Ishikawa (cell line): Measurements from ENCODE around the gene CEP78.

ENCODE experiments used
- CEBPB ChIP-seq: IDR thresholded peaks from 2 replicates; pipeline ENCODE4 v1.6.1; 2012
- CREB1 ChIP-seq: IDR thresholded peaks from 2 replicates; pipeline ENCODE4 v1.6.1; 2012; ENCODE audit warnings: low read depth
- EGR1 ChIP-seq: IDR thresholded peaks from 2 replicates; pipeline ENCODE4 v1.6.1; 2012
- EP300 ChIP-seq: IDR thresholded peaks from 2 replicates; pipeline ENCODE4 v1.6.1; 2012; ENCODE audit warnings: borderline replicate concordance
- FOXM1 ChIP-seq: IDR thresholded peaks from 2 replicates; pipeline ENCODE4 v1.6.1; 2012; ENCODE audit warnings: low read depth, borderline replicate concordance
- NFIC ChIP-seq: IDR thresholded peaks from 2 replicates; pipeline ENCODE4 v1.6.1; 2012
- RAD21 ChIP-seq: IDR thresholded peaks from 2 replicates; pipeline ENCODE4 v1.6.1; 2012; ENCODE audit warnings: low read depth
- TAF1 ChIP-seq: IDR thresholded peaks from 2 replicates; pipeline ENCODE4 v1.6.1; 2012; ENCODE audit warnings: low read depth, mild to moderate bottlenecking
- TCF12 ChIP-seq: IDR thresholded peaks from 2 replicates; pipeline ENCODE4 v1.6.1; 2012; ENCODE audit warnings: low read depth
- TEAD4 ChIP-seq: IDR thresholded peaks from 2 replicates; pipeline ENCODE4 v1.6.1; 2012
- ZBTB7A ChIP-seq: IDR thresholded peaks from 2 replicates; pipeline ENCODE4 v1.6.1; 2012; ENCODE audit warnings: low read depth
- TF ChIP-seq, protein P1 (sequence below): IDR thresholded peaks from 2 replicates; pipeline ENCODE4 v1.6.1; 2012
- TF ChIP-seq, protein P2 (sequence below): IDR thresholded peaks from 2 replicates; pipeline ENCODE4 v1.6.1; 2012; ENCODE audit warnings: low read depth, mild to moderate bottlenecking

DNA sequence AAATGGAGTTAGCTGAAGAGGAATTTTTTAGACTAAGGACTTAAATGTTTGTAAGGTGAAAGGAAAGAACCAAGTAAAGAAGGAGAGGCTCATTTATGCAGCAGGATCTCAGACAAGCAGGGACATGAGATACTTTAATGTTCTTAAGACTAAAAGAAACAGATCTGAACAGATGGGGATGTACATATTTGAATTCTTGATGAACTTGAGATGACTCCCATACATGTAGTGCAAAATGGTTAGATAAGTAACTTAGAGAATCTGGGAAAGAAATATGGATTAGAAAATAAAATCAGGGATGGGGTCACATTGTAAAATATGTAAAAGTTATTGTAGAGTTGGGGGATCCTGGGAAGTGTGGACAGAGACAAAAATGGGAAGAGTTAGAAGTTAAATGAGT lies 33.9 kb downstream of the CEP78 start:
- TF ChIP-seq CEBPB (no peak), EP300 (no peak), RAD21 (no peak), FOXM1 (no peak), ZBTB7A (no peak), EGR1 (no peak), NFIC (no peak), CREB1 (no peak), TEAD4 (no peak), TCF12 (no peak), TAF1 (no peak)
- TF ChIP-seq, protein P1, sequence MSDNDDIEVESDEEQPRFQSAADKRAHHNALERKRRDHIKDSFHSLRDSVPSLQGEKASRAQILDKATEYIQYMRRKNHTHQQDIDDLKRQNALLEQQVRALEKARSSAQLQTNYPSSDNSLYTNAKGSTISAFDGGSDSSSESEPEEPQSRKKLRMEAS: no peak
- TF ChIP-seq, protein P2, sequence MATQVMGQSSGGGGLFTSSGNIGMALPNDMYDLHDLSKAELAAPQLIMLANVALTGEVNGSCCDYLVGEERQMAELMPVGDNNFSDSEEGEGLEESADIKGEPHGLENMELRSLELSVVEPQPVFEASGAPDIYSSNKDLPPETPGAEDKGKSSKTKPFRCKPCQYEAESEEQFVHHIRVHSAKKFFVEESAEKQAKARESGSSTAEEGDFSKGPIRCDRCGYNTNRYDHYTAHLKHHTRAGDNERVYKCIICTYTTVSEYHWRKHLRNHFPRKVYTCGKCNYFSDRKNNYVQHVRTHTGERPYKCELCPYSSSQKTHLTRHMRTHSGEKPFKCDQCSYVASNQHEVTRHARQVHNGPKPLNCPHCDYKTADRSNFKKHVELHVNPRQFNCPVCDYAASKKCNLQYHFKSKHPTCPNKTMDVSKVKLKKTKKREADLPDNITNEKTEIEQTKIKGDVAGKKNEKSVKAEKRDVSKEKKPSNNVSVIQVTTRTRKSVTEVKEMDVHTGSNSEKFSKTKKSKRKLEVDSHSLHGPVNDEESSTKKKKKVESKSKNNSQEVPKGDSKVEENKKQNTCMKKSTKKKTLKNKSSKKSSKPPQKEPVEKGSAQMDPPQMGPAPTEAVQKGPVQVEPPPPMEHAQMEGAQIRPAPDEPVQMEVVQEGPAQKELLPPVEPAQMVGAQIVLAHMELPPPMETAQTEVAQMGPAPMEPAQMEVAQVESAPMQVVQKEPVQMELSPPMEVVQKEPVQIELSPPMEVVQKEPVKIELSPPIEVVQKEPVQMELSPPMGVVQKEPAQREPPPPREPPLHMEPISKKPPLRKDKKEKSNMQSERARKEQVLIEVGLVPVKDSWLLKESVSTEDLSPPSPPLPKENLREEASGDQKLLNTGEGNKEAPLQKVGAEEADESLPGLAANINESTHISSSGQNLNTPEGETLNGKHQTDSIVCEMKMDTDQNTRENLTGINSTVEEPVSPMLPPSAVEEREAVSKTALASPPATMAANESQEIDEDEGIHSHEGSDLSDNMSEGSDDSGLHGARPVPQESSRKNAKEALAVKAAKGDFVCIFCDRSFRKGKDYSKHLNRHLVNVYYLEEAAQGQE: no peak
